ENCODE results near the gene ZNF212.

- TF ChIP-seq, protein P1, sequence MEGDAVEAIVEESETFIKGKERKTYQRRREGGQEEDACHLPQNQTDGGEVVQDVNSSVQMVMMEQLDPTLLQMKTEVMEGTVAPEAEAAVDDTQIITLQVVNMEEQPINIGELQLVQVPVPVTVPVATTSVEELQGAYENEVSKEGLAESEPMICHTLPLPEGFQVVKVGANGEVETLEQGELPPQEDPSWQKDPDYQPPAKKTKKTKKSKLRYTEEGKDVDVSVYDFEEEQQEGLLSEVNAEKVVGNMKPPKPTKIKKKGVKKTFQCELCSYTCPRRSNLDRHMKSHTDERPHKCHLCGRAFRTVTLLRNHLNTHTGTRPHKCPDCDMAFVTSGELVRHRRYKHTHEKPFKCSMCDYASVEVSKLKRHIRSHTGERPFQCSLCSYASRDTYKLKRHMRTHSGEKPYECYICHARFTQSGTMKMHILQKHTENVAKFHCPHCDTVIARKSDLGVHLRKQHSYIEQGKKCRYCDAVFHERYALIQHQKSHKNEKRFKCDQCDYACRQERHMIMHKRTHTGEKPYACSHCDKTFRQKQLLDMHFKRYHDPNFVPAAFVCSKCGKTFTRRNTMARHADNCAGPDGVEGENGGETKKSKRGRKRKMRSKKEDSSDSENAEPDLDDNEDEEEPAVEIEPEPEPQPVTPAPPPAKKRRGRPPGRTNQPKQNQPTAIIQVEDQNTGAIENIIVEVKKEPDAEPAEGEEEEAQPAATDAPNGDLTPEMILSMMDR (IDR thresholded peaks at IDR 0.05 in 4 of 5, conservative IDR thresholded peaks at IDR 0.05 in 1 of 5), result no peak
- TF ChIP-seq POLR2A (IDR thresholded peaks at IDR 0.05), result no peak
Observed at GRCh38 chr7:149297034-149297755, 57.7 kb downstream of the ZNF212 start.

Measured in gastrocnemius medialis (tissue), 4 donors.